ENCODE results near the gene PIM1.
A peak's percentile ranks its signal among the peaks of the same experiment; 100 is the strongest.
"Not testable (repeated sequence)": the region's sequence is repeated elsewhere in the genome, so short reads cannot be mapped to it uniquely, and the experiment has no call there.

Gene PIM1

DNA sequence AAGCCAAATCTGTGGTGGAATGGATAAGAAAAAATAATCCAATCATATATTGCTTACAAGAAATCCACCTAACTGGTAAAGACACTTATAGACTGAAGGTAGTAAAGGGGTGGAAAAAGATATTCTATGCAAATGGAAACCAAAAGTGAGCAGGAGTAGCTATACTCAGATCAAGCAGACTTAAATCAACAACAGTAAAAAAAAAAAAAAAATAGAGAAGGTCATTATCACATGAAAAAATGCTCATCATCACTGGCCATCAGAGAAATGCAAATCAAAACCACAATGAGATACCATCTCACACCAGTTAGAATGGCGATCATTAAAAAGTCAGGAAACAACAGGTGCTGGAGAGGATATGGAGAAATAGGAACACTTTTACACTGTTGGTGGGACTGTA lies 24.9 kb downstream of the PIM1 start:
- not testable (repeated sequence) for DNase-seq

- not testable (repeated sequence) for DNase-seq
These were observed 26.5 kb downstream of the PIM1 start for GRCh38 chr6:37196451-37196850.

- DNase-seq = no peak
These were observed 30.1 kb downstream of the PIM1 start for GRCh38 chr6:37200085-37200484.

DNA sequence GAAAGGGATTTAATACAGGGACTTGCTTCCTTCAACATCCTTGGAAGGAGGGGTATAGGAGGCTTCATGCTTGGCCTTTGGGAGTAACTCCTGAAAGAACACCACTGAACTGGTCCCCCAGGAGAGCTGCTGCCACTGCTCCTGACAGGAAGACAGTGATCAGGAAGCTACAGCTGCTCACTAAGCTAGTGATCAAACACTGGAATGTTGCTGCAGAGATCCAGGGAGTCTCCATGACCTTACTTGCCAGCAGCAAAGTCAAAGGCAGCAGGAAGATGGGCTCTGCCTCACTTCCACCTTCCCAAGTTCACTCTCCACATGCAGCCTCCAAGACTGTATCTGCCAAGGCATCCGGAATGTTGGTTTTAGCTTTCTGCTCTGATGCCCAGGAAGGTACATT lies 31.8 kb downstream of the PIM1 start:
- DNase-seq = no peak

DNA sequence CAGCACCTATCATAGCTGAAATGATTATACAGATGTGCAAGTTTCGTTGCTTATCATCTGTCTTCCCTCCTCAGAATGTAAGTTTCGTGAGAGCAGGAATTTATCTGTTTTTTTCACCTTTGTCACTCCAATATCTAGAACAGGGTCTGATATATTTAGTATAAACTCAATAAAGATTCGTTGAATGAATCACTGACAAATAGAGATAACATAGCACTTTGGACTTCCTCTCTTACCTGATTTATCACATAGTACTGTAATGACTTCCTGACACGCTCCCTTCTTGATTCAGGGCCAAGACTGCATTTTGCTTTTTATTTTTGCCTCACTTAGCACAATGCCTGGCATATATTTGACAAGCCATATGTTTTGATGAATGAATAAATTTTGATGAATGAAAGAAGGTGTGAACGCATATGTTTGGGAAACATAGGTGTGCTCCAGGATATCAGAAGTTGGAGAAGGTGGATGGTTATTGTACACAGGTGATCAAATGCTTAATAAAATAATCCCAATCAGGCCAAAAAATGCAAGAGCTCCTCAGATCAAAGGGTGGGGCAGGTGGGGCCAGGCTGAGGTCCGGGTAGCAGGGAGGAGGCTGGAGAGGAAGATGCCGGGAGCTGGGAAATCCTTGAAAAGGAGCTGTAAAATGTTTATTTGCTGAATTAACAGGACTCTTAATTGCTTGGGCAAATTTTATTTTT lies 33.0 kb downstream of the PIM1 start:
- DNase-seq = no peak

DNA sequence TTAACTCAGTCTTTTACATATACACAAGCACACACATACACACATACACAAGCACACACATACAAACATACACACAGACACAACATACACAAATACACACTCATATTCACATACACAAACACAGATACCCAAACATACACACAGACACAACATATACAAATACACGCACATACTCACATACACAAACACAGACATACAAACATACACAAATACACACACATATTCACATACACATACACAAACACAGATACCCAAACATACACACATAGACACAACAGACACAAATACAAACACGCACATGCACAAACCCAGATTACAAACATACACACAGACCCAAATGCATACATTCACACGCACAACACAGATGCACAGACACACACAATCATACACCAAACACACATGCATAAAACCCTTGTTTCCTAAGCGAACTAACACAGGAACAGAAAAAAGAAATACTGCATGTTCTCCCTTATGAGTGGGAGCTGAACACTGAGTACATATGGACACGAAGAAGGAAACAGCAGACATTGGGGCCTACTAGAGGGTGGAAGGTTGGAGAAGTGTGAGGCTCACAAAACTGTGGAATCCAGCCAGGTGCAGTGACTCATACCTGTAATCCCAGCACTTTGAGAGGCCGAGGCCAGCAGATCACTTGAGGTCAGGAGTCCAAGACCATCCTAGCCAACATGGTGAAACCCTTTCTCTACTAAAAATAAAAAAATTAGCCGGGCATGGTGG lies 34.2 kb downstream of the PIM1 start:
- DNase-seq = no peak

DNA sequence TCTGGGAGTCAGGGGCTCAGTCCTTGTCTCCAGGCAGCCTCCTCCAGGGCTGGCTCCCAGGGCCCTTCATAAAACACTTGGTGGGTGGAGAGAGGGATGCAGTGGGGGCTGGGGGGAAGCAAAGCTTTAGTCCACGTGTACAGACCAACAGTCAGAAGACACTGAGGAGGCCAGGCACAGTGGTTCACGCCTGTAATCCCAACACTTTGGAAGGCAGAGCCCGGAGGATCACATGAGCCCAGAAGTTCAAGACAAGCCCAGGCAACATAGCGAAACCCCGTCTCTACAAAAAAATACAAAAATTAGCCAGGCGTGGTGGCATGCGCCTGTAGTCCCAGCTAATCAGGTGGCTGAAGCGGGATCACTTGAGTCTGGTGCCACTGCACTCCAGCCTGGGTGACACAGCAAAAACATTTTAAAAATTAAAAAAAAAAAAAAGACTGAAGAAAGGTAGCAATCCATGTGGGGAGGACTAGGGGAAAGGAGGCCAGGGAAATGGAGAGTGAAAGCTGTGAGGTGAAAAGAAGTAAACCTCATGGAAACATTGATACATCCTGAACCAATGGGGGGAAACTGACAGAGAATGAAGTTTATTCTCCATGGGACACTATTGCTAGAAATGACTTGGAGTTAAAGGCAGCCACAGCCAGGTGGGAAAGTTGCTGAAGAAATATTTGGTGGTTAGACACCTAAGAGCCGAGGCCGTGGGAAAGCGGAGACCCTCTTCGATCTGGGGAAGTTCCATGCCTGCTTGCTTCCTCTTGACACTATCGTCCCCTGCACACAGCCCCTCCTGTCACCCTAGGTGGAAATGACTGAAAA lies 35.4 kb downstream of the PIM1 start:
- no peak for DNase-seq

DNA sequence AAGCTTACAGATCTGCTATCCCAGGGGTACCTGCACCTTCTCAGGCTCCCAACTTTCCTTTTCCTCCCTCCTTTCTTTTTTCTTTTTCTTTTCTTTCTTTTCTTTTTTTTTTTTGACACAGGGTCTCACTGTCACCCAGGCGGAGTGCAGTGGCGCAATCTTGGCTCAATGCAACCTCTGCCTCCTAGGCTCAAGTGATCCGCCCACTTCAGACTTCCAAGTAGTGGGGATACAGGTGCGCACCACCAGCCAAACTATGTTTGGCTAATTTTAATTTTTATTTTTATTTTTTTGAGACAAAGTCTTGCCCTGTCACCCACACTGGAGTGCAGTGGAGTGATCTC lies 36.0 kb downstream of the PIM1 start:
- DNase-seq = no peak

- no peak for DNase-seq
These were observed 36.7 kb downstream of the PIM1 start for GRCh38 chr6:37206622-37207021.

- peak; percentile 16 for DNase-seq
These were observed 38.0 kb downstream of the PIM1 start for GRCh38 chr6:37207903-37208456.

DNA sequence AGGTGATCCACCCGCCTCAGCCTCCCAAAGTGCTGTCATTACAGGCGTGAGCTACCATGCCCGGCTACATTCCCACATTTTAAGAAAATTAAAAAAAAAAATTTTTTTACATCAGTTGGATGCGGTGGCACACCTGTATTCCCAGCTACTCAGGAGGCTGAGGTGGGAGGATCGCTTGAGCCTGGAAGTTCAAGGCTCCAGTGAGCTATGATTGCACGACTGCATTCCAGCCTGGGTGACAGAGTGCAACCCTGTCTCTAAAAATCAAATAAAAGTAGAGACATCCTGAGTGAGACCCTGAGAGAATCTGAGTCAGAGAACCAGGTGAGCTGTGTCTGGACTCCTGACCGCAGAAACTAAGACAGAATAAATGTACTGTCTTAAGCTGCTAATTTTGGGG lies 38.8 kb downstream of the PIM1 start:
- DNase-seq = no peak

- no peak for DNase-seq
These were observed 39.7 kb downstream of the PIM1 start for GRCh38 chr6:37209461-37210205.

GRCh38 chr6:37210313-37210968 lies 40.5 kb downstream of the PIM1 start:
- peak; percentile 29 for DNase-seq

DNA sequence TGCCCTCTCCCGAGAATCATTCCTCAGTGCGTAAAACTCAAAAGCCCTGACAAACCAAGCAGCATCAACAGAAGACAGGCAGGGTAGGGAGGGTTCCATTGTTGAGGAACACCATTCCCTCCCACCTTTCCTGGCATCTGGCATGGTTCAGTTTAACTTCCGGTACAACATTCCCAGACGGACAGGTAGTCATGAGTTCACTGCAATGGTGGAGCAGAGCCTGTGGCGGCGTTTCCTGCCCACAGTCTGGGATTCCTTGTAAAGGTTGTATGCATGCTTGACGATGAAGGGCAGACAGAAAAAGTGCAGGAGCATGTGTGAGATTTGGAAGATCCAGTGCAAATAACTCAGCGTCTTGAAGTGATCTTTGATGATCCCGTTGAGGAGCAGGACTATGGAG lies 42.3 kb downstream of the PIM1 start:
- no peak for DNase-seq

GRCh38 chr6:37218061-37218460 lies 48.1 kb downstream of the PIM1 start:
- DNase-seq = no peak

GRCh38 chr6:37218511-37218910 lies 48.6 kb downstream of the PIM1 start:
- DNase-seq = no peak

- peak; percentile 29 for DNase-seq
These were observed 51.7 kb downstream of the PIM1 start for GRCh38 chr6:37221585-37222124.

GRCh38 chr6:37222125-37222967 lies 52.4 kb downstream of the PIM1 start:
- peak; percentile 93 for DNase-seq

DNA sequence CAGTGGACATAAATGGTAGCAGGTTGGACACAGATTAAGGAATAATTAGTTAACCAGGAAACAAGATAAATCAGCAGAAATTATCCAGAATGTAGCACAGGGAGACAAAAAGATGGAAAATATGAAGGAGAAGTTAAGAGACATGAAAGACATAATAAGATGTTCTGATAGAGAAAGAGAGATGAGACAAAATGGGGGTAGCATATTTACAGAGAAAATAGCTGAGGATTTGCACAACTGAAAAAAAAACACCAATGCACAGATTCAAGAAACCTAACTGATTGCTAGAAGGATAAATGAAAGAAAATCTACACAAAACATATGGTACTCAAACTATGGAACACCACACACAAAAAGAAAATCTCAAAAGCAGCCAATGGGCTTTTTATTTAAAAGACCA lies 53.0 kb downstream of the PIM1 start:
- DNase-seq = no peak
